HTR-8/SVneo (cell line): ENCODE measurements around the gene AP2M1.

Experiments used
- DNase-seq: peaks from one replicate; pipeline ENCODE4 v3.0.0; 2011; ENCODE audit warnings: low spot score, mixed read lengths; ENCODE audit not compliant: insufficient read length
- FAIRE-seq: peaks from 2 replicates; lab custom pipeline; 2011; peaks lifted over from hg19 to GRCh38; lab: Jason Lieb, UNC

Gene AP2M1

DNA sequence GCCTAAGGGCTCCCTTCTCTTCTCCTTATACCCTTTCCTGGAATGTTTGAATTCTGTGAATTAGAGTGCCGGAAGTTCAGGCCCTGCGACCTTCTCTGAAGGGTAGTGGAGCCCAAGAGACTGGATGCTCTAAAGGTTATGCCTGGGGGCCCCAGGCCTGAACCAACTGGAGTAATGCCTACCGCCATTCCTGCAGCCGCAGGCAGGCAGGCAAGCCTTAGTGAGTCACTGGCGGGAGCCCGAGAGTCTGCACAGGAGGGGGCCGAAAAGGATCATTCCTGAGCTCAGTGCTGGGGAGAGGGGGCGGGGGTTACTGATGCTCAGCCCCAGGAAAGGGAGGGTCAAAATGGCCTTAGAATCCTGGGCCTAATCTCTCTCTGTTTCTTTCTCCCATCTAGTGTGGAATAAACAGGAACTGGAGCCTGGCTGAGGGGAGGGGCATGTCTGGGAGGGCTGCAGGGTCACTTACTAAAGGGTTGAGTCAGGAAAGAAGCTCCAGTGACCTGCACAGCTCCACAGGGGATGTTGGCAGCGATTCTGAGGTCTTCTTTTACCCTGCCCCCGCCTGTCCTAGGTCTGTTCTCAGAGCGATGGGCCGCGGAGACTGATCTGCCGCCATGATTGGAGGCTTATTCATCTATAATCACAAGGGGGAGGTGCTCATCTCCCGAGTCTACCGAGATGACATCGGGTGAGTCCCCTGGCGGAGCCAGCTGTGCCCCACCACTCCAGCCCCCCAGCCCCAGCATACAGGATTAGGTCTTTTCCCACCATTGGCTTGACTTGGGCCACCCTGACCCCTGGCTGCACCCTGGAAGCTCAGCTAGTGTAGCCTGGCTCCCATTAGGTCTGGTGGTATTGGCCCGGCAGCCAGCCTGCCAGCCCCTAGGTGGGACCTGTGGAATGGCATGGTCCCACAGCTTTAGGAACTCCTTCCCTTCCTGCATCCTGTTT is 2.0 kb downstream of the AP2M1 start:
- FAIRE-seq (no peak), DNase-seq (peak; percentile 82)

GRCh38 chr3:184177331-184177731 is 2.7 kb downstream of the AP2M1 start:
- DNase-seq: no peak
- FAIRE-seq: no peak

DNA sequence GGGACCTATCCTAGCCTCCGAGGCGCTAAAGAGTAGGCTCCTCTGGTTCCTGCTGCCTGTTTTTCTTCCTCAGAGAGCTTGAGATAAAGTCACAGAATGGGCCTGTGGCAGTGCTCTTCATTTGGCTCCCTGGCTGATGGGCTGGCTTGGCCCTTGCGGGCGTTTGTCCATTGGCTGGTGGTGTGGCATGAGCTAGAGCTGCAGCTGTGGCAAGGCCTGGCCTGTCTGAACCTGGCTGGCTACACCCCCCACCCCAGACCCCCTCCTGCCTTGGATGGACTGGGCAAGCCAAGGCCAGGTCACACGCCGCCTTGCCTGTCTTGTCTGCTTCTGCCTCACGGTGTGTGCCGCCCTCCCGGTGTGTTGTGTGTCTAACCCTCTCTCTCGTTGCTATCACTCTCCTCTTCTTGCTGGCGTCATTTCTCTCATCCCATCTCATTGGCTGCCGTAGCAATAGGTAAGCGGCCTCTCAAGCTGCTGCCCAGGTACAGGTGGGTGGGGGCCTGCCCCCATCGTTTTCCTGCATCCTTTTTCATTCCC is 3.2 kb downstream of the AP2M1 start:
- no peak for FAIRE-seq
- no peak for DNase-seq

DNA sequence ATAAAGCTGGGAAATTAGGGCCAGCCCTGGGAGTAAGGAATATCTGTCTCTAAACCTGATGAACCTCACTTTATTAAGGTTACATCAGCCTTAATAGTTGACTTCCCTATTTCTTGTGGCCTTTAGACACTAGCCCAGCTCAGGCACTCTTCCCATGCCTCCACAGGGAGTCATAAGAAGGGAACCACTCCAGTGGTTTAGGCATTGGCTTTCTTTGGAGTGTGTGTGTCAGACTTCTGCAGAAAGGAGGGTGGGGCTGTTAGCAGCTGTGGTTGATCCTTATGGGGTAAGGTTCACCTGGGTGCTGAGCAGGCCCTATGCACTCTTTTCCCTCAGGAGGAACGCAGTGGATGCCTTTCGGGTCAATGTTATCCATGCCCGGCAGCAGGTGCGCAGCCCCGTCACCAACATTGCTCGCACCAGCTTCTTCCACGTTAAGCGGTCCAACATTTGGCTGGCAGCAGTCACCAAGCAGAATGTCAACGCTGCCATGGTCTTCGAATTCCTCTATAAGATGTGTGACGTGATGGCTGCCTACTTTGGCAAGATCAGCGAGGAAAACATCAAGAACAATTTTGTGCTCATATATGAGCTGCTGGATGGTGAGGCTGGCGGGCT is 4.0 kb downstream of the AP2M1 start:
- FAIRE-seq: no peak
- DNase-seq: no peak

DNA sequence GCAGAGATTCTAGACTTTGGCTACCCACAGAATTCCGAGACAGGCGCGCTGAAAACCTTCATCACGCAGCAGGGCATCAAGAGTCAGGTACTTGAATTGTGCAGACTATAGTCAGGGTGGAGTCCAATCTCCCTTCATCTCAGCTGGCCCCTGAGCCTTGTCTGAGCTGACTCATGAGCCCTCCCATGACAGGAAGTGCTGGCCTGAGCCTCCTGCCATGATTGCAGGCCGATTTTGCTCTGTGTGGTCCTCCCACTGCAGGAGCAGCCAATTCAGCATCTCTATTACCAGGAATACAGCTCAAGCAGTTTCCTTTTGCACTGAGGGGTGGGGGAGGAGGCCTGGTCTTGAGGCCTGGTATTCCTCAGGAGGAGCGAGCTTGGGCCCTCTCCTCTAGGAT is 5.5 kb downstream of the AP2M1 start:
- no peak for FAIRE-seq
- DNase-seq: no peak

GRCh38 chr3:184181596-184181995 is 6.9 kb downstream of the AP2M1 start:
- DNase-seq: no peak
- no peak for FAIRE-seq

GRCh38 chr3:184183679-184184078 is 9.0 kb downstream of the AP2M1 start:
- FAIRE-seq (no peak), DNase-seq (no peak)

DNA sequence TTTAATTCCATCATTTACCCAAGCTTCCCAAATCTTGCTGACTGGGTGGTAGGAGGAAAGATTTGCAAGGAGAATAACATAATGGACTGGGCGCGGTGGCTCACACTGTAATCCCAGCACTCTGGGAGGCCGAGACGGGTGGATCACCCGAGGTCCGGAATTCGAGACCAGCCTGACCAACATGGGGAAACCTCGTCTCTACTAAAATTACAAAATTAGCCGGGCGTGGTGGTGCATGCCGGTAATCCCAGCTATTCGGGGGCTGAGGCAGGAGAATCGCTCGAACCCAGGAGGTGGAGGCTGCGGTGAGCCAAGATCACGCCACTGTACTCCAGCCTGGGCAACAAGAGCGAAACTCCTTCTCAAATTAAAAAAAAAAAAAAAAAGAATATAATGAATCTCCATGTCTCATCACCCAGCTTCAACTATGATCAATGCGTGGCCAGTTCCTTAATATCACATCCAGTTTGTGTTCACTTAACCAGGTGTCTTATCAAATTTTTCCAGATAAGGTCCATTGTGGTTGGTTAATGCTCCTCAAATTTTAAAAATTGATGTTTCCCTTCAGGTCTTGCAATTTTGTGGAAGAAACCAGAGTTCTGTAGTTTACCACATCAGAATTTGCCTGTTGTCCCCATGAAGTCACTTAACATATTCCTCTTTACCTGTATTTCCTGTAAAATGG is 10.0 kb downstream of the AP2M1 start:
- FAIRE-seq (no peak), DNase-seq (no peak)

GRCh38 chr3:184185461-184186183 is 11.0 kb downstream of the AP2M1 start:
- FAIRE-seq: peak; percentile 91
- DNase-seq: peak; percentile 97

DNA sequence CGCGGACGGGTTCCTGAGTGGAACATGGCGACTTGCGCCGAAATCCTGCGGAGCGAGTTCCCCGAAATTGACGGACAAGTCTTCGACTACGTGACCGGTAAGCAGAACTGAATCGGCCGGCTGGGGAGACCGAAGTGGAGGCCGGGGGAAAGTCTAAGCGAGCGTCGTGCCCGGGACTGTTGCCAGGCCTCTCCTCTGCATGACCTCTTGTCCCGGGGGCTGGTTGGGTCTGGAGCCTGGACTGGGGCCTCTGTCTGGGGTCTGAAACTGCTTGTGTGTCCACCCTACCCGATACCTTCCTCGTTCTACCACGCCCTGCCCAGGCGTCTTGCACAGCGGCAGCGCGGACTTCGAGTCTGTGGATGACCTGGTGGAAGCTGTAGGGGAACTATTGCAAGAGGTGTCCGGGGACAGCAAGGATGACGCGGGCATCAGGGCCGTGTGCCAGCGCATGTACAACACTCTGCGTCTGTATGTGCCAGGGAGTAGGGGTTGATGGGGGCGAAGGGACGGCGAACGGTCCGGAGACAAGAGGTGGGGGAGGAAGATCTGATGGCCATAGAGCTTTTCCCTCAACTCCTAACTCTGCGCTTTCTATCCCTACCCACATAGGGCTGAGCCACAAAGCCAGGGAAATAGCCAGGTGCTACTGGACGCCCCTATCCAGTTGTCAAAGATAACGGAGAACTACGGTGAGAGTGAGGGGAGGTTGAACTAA is 11.7 kb downstream of the AP2M1 start, which contains the start of gene ABCF3:
TSS of gene ABCF3 (plus strand) at position 16 of the 718 bp plus-strand sequence. CDS start at position 25, 9 bp downstream.
- peak; percentile 11 for DNase-seq
- FAIRE-seq: no peak

- FAIRE-seq: no peak
- DNase-seq: no peak
Measured at GRCh38 chr3:184186902-184187207, 12.2 kb downstream of the AP2M1 start.

DNA sequence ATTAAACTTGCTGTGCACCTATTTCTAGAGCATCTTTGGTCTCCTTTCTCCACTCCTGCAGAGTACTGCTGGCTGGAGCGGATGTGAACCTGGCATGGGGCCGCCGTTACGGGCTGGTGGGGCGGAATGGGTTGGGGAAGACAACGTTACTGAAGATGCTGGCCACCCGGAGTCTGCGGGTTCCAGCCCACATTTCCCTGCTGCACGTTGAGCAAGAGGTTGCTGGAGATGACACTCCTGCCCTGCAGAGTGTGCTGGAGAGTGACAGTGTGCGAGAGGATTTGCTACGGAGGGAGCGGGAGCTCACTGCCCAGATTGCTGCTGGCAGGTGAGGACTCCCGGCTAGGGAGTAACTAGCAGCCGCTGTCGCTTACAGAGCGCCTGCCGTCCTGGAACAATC is 13.4 kb downstream of the AP2M1 start:
- FAIRE-seq (no peak), DNase-seq (no peak)

DNA sequence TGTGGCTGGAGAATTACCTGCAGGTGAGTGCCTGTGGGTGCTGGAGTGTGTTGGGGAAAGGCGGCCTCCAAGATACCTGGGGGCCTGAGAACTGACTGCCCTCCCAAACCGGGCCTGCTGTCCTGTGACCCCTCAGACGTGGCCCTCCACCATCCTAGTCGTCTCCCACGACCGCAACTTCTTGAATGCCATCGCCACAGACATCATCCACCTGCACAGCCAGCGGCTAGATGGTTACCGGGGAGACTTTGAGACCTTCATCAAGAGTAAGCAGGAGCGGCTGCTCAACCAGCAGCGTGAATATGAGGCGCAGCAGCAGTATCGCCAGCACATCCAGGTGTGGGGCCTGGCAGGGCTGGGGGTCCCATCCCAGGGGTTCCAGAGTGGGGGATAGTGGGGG is 14.8 kb downstream of the AP2M1 start:
- FAIRE-seq: no peak
- DNase-seq: no peak

GRCh38 chr3:184192889-184193288 is 18.2 kb downstream of the AP2M1 start:
- FAIRE-seq: no peak
- no peak for DNase-seq

- no peak for FAIRE-seq
Measured at GRCh38 chr3:184193991-184194539, 19.4 kb downstream of the AP2M1 start.

DNA sequence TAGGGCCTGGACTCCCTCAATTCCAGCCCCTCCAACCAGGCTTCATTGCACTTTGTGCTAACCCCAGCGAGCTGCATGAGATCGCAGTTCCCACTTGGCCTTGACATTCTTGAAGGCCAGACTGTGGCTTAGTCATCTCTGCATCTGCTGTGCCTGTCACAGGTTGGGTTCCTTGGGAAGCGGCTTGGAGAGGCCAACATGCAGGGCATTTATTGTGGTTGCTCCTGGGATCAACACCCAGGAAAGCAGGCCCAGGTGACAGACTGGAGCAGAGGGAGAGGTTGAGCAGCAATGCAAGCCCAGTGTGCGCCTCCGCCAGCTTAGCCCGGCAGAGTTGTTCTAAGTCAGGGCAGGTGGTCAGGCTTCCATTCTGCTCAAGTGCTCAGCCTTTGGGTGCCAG is 21.9 kb downstream of the AP2M1 start:
- no peak for FAIRE-seq
- DNase-seq: no peak

More at GRCh38 chr3:184193991-184194539, 19.4 kb downstream of the AP2M1 start:
- no peak for DNase-seq

DNA sequence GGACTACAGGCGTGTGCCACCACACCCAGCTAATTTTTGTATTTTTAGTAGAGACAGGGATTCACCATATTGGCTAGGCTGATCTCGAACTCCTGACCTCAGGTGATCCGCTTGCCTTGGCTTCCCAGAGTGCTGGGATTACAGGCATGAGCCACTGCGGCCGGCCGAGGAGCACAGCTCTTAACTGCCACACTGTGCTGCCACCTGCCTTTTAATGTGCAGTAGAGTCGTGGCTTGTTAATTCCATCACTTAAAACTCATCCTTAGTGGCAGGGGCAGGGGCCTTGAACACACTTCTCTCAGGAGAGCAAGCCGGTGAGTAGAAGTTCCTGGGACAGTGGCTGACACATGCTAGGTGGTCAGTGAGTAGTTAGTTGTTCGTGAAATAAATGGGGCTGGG is 23.9 kb downstream of the AP2M1 start:
- DNase-seq (no peak), FAIRE-seq (no peak)

DNA sequence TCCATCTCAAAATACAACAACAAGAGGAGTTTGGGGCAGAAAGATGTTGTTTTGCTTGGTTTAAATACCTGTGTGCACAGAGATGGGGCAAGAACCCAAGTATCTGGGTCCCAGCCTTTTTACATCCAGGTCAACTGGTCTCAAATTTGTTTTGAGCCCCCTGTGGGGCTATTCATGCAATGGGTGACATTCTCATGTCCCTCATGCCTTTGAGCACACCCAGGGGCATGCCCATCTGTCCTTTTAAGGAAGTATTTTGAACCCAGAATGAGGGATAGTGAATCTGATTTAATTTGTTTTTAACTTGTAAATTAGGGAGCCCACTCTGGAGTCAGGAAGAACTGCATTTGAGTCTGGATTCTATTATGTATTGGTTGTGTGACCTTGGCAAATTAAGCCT is 26.2 kb downstream of the AP2M1 start:
- no peak for DNase-seq
- FAIRE-seq: no peak

GRCh38 chr3:184203526-184203925 is 28.9 kb downstream of the AP2M1 start:
- FAIRE-seq (no peak), DNase-seq (no peak)
